Omental fat pad (tissue), 4 donors: ENCODE results near the gene TFCP2. TPM values are rescaled to one million over a fixed set of nuclear protein-coding genes. Genes with fewer than 3 reads are reported as not detected.

Experiments
- ATAC-seq: fragments of 150-250 bp; one replicate; pipeline ENCODE4 v1.9.1; 2016; ENCODE audit warnings: mild to moderate bottlenecking, moderate library complexity; ENCODE audit not compliant: low FRiP score
- DNase-seq: peaks from one replicate; pipeline ENCODE4 v3.0.0-alpha.2; 2019; ENCODE audit warnings: low spot score
- total RNA-seq, 4 donors: library from RNA; depleted of rRNA; stranded (reverse); fragments of >200 nt; gene quantifications; one replicate each; pipeline ENCODE4 v1.1.0, GENCODE V29; 2016
- TF ChIP-seq, protein P1 (sequence below), 3 donors: fragments of 450-650 bp; IDR thresholded peaks; one replicate each; pipeline ENCODE4 v1.5.1; 2016 to 2017; ENCODE audit warnings: antibody characterized with exemption in 3 of 3, mild to moderate bottlenecking in 3 of 3, moderate library complexity in 2 of 3

TFCP2 gene
- total RNA-seq, 4 donors from 2014 or later: 10.1 to 14.3 (median 12.2) TPM

DNA sequence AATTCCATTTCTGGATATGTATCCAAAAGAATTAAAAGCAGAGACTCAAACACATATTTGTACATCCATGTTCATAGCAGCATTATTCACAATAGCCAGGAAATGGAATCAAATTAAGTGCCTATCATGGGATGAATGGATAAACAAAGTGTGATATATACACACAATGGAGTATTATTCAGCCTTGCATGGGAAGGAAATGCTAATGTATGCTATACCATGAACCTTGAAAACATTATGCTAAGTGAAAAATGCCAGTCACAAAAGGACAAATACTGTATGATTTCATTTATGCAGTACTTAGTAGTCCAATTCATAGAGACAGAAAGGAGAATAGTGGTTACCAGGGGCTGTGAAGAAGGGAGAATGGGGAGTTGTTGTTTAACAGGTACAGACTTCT is 57.4 kb downstream of the TFCP2 start:
- DNase-seq: no peak
- no peak for ATAC-seq
- TF ChIP-seq, protein P1, sequence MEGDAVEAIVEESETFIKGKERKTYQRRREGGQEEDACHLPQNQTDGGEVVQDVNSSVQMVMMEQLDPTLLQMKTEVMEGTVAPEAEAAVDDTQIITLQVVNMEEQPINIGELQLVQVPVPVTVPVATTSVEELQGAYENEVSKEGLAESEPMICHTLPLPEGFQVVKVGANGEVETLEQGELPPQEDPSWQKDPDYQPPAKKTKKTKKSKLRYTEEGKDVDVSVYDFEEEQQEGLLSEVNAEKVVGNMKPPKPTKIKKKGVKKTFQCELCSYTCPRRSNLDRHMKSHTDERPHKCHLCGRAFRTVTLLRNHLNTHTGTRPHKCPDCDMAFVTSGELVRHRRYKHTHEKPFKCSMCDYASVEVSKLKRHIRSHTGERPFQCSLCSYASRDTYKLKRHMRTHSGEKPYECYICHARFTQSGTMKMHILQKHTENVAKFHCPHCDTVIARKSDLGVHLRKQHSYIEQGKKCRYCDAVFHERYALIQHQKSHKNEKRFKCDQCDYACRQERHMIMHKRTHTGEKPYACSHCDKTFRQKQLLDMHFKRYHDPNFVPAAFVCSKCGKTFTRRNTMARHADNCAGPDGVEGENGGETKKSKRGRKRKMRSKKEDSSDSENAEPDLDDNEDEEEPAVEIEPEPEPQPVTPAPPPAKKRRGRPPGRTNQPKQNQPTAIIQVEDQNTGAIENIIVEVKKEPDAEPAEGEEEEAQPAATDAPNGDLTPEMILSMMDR (IDR thresholded peaks at IDR 0.05): no peak

DNA sequence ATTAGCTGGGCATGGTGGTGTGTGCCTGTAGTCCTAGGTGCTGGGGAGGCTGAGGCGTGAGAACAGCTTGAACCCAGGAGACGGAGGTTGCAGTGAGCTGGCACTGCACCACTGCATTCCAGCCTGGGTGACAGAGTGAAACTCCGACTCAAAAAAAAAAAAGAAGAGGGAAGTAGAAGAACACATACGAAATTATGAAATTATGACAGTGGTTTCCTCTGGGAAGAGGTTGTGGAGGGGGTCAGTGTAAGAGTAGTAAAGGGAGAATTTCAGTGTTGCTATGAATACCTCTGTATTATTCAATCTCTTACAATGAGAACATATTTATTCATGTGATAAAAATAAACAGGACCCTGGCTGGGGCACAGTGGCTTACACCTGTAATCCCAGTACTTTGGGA is 64.8 kb downstream of the TFCP2 start:
- ATAC-seq (no peak), DNase-seq (no peak)
- TF ChIP-seq, protein P1 (IDR thresholded peaks at IDR 0.05): no peak

DNA sequence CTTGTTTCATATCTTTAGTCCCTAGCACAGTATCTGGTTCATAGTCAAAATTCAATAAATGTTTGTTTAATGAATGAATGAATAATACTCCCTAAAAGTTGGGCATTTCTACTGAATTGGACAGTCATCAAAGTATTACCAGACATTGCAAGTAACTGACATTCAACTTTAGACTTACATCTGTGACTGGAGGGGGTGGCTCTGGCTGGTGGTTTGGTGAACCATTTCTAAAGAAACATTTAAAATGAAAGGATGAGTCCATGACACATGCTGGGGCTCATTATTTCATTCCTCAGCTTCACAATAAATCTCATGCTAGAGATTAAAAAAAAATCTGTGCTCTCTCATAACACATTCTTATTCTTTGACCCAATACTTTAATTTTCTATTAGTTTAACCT is 69.0 kb downstream of the TFCP2 start:
- no peak for ATAC-seq
- DNase-seq: no peak
- TF ChIP-seq, protein P1 (IDR thresholded peaks at IDR 0.05): no peak

DNA sequence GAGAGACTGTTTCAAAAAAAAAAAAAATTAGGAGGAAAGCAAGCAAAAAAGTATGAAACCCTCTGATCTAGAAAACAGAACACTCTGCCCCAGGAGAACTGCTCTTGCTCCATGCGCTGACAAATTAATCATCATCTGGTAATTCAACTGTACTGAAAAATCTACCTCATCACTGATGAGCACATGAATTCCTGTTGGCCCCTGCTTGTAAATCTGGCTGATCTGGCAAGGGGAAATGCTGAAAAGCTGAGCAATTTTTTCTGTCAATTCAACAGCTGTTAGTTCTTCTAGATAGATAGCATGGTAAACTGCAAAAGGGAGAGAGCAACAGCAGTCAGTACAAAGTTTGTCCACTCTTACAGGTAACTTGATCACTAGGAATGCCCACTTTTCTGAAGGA is 74.3 kb downstream of the TFCP2 start:
- TF ChIP-seq, protein P1 (IDR thresholded peaks at IDR 0.05): no peak
- ATAC-seq (no peak), DNase-seq (no peak)

DNA sequence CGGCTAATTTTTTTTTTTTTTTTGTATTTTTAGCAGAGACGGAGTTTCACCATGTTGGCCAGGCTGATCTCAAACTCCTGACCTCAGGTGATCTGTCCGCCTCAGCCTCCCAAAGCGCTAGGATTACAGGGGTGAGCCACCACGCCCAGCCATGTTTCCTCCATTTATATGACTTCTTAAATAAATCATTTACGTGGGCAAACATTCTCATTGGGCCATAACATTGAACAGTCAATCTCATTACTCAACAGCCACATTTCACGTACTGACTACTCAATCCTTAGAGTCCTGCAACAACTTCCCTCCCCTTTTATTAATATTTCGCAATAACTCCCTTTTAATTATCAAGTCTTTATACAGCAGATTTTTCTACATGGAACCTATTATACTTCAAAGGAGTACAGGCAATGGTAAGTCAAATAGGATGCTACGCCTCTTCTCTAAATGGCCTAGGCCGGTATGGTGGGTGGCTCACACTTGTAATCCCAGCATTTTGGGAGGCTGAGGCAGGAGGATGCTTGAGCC is 82.2 kb downstream of the TFCP2 start:
- no peak for DNase-seq
- no peak for ATAC-seq

DNA sequence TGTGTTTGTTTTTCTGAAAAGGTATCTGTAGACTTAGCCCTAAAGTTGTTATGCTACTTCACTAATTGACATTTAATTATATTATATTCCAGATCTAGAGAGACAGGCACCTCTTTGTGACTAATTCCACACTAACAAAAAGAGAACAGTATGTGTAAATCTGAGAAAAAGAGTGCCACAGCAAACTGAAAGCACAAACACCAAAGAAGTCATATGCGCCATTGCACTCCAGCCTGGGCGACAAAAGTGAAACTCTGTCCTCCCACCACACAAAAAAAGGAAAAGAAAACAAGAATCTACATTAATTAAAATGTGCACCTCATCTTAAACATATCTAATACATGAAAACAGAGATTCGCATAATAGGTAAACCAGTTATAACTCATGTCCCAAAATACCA is 85.1 kb downstream of the TFCP2 start:
- ATAC-seq (no peak), DNase-seq (no peak)
- TF ChIP-seq, protein P1 (IDR thresholded peaks at IDR 0.05): no peak

More for the DNA sequence above, 82.2 kb downstream of the TFCP2 start:
- TF ChIP-seq, protein P1 (IDR thresholded peaks at IDR 0.05): no peak

DNA sequence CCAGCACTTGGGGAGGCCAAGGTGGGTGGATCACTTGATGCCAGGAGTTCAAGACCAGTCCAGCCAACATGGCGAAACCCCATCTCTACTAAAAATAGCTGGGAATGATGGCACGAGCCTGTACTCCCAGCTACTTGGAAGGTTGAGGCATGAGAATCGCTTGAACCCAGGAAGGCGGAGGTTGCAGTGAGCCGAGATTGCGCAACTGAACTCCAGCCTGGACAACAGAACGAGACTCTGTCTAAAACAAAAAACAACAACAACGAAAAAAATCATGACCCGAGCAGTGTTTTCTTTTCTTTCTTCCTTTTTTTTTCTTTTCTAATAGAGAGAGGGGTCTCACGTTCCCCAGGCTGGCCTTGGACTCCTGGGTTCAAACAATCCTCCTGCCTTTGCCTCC is 86.0 kb downstream of the TFCP2 start:
- TF ChIP-seq, protein P1 (IDR thresholded peaks at IDR 0.05): no peak
- ATAC-seq (no peak), DNase-seq (no peak)
